Inferior parietal cortex (tissue), 1 donor: ENCODE results near the gene TP53TG3D.
"Not testable (repeated sequence)": the region's sequence is repeated elsewhere in the genome, so short reads cannot be mapped to it uniquely, and the experiment has no call there.

ENCODE experiments used
- DNase-seq: peaks from one replicate; pipeline ENCODE4 v3.0.0-alpha.2; 2016; ENCODE audit errors: extremely low spot score

Gene TP53TG3D, protein sequence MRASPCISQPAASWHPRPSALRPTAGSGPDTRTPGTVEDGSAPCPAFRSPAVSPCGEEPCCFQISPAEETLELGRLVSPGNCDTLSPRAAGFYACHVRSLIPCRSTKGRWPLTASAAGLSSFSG

DNA sequence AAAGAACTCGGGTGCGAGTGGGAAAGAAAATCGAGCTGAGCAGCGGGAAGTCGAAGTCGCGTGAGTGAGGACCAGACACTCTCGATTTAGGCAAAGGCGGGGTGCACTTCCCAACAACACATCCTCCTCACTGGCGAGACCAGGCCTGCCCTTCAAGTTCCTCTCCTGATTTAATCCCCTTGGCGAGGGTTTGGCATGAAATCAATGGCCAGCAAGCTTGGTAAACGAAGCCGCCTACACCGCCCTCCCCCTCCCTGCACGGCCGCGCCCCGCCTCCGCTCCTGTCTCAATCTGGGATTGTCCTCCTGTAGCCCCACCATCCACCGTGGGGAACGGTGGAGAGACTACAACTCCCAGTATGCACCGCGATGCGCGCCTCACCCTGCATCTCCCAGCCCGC, at the start of gene TP53TG3D:
TSS of gene TP53TG3D (plus strand) at position 301 of the 400 bp plus-strand sequence. CDS start at position 369, 68 bp downstream.
- DNase-seq, result not testable (repeated sequence)

DNA sequence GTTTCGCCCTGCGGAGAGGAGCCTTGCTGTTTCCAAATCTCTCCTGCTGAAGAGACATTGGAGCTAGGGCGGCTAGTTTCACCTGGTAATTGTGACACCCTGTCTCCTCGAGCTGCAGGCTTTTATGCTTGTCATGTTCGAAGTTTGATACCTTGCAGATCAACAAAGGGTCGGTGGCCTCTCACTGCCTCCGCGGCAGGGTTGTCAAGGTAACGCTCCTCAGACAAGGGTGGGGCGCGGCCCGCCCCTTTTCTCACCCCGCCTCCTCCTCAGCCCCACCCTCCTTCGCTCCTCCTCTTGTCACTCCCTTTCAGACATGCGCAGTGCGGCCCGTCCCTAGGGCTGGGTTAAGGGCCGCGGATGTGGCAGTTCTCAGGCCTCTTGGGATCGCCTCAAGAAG, 421 bp downstream of the TP53TG3D start:
- not testable (repeated sequence) for DNase-seq

DNA sequence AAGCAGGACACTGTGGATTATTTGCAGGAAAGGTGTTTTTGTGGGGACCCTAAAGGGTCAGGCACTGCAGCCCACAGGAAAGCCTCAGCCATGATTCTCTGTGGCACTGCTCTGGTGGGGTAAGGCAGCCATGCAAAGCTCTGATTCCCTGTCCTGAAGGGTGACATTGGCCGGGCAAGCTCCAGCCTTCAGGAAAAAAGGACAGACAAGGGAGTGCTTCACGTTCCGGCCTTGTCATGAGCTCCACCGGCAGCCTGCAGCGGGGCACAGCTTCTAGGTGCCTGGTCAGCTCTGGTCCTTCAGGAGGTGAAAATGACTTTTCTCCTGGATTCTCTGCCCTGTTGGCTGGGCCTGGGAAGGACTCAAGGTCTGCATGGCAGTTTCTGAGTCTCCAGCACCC, 8.4 kb downstream of the TP53TG3D start:
- DNase-seq, result not testable (repeated sequence)

DNA sequence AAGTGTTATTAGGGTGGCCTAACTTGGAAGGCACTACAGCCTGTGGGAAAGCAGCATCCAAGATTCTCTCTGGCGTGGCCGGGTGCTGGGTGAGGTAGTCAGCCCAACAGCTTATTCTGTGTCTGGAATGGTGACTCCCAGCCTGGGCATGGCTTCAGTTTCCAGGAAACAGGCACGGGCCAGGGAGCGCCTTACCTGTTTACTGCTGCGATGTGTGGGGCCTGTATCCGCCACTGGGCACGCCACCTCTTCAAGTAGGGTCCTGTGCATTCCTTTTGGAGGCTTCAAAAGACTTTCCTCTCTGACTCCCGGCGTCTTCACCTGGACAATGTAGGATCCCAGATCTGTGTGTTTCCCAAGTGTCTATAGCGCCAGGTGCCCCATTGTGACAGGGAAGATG, 10.5 kb downstream of the TP53TG3D start:
- DNase-seq, result not testable (repeated sequence)

DNA sequence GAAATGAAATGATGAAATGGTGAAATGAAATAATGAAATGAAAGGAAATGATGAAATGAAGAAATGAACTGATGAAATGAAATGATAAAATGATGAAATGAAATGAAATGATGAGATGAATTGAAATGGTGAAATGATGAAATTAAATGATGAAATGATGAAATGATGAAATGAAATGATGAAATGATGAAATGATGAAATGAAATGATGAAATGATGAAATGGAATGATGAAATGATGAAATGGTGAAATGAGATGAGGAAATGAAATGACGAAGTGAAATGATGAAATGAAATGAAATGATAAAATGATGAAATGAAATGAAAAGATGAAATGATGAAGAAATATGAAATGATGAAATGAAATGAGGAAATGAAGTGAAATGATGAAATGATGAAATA, 28.8 kb downstream of the TP53TG3D start:
- not testable (repeated sequence) for DNase-seq

DNA sequence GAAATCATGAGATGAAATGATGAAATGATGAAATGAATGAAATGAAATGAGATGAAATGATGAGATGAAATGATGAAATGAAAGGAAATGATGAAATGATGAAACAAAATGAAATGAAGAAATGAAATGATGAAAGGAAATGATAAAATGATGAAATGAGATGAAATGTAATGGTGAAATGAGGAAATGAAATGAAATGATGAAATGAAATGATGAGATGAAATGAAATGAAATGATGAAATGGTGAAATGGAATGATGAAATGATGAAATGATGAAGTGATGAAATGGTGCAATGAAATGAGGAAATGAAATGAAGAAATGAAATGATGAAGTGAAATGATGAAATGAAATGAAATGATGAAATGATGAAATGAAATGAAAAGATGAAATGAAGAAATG, 29.9 kb downstream of the TP53TG3D start:
- not testable (repeated sequence) for DNase-seq

DNA sequence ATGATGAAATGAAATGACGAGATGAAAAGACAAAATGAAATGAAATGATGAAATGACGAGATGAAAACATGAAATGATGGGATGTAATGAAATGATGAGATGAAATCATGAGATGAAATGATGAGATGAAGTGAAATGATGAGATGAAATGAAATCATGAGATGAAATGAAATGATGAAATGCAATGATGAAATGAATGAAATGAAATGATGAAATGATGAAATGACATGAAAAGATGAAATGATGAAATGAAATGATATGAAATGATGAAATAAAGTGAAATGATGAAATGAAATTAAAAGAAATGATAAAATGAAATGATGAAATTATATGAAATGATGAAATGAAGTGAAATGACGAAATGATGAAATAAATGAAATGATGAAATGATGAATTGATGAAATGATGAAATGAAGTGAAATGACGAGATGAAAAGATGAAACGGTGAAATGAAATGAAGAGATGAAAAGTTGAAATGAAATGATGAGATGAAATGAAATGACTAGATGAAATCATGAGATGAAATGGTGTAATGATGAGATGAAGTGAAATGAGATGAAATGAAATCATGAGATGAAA, 30.9 kb downstream of the TP53TG3D start:
- not testable (repeated sequence) for DNase-seq

DNA sequence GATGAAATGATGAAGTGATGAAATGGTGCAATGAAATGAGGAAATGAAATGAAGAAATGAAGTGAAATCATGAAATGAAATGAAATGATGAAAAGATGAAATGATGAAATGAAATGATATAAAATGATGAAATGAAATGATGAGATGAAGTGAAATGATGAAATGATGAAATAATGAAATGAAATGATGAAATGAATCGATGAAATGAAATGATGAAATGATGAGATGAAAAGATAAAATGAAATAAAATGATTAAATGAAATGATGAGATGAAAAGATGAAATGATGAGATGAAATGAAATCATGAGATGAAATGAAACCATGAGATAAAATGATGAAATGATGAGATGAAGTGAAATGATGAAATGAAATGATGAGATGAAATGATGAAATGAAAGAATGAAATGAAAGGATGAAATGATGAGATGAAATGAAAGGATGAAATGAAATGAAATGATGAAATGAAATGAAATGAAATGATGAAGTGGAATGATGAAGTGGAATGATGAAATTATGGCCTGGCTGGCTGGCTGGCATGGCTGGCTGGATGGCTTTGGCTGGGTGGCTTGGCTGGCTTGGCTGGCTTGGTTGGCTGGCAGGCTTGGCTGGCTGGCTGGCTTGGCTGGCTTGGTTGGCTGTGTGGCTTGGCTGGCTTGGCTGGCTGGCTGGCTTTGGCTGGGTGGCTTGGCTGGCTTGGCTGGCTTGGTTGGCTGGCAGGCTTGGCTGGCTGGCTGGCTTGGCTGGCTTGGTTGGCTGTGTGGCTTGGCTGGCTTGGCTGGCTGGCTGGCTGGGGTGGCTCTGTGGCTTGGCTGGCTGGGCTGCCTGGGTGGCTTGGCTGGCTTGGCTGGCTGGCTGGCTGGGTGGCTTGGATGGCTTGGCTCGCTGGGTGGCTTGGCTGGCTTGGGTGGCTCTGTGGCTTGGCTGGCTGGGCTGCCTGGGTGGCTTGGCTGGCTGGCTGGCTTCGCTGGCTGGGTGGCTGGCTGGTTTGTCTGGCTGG, 32.0 kb downstream of the TP53TG3D start:
- DNase-seq, result not testable (repeated sequence)

DNA sequence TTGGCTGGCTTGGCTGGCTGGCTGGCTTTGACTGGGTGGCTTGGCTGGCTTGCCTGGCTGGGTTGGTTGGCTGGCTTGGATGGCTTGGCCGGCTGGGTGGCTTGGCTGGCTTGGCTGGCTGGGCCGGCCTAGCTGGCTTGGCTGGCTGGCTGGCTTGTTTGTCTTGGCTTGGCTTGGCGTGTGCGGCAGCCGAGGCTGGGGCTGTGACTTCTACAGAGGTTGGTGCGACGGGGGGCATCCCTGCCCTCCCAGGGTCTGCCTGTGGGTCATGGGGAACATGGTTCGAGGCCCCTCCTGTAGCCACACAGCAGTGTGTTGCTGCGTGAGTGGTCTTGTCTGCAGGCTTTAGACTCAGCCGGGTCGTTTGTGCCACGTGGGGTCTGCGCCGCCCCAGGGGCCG, 33.1 kb downstream of the TP53TG3D start:
- DNase-seq, result not testable (repeated sequence)

DNA sequence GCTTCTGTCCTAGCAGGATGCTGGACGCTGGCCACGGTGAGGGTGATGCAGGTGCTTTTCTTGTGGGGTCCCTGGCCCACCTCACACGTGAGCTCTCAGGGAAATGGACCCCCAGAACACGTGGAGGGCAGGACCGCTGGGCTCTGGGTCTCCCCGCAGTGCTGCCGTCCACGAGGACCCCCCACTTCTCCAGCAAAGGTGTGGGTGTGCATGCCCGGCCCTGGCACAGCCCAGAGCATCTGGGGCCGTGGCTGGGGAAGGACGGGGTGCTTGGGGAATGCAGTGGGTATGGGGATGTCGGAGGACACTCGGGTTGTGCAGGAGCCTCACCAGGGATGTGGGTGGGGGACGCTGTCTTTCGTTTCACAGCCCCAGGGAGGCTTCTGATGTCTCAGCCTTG, 34.7 kb downstream of the TP53TG3D start:
- not testable (repeated sequence) for DNase-seq

DNA sequence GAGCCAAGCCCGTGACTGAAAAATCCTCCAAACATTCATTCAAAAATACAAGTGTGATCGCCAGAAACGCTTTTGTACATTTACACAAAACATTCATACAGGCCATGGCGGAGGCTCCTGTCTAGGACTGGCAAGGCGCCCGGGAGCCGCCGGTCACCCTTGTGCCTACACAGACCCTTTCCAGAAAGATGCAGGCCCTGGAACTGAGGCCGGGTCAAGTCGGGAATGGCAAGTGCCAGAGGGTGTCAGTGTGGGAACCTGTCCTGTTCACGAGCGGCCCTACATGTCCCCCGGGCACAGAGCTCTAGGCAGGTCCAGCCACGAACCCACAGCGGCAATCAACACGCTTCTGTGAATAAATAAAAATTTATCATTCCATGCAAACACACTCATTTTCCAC, 36.1 kb downstream of the TP53TG3D start:
- DNase-seq, result not testable (repeated sequence)

DNA sequence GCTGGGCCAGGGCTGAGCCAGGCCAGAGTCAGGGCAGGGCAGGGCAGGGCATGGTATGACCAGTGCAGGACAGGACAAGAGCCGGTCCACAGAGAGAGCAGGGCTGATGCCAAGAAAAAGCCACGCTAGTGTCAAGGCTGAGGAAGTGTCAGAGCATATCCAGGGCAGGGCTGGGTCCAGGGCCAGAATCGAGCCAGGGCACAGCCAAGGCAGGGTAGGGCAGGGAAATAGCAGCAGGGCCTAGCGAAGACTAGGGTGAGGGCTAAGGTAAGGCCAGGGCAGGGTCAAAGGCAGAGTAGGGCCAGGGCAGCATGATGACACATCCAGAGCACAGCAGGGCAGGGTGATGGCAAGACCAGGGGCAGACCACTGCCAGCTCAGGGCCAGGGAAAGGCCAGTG, 49.7 kb downstream of the TP53TG3D start:
- DNase-seq, result not testable (repeated sequence)
